ENCODE measurements around the gene MCUR1. TPM values are rescaled to one million over a fixed set of nuclear protein-coding genes. Genes with fewer than 3 reads are reported as not detected.

Gene MCUR1
- total and polyA plus RNA-seq, 9 of the 15 experiments (the other 6 are each of a cell fraction or from before 2014, with no cell fraction given) = 5.1 to 60.2 (median 41.4) TPM

DNA sequence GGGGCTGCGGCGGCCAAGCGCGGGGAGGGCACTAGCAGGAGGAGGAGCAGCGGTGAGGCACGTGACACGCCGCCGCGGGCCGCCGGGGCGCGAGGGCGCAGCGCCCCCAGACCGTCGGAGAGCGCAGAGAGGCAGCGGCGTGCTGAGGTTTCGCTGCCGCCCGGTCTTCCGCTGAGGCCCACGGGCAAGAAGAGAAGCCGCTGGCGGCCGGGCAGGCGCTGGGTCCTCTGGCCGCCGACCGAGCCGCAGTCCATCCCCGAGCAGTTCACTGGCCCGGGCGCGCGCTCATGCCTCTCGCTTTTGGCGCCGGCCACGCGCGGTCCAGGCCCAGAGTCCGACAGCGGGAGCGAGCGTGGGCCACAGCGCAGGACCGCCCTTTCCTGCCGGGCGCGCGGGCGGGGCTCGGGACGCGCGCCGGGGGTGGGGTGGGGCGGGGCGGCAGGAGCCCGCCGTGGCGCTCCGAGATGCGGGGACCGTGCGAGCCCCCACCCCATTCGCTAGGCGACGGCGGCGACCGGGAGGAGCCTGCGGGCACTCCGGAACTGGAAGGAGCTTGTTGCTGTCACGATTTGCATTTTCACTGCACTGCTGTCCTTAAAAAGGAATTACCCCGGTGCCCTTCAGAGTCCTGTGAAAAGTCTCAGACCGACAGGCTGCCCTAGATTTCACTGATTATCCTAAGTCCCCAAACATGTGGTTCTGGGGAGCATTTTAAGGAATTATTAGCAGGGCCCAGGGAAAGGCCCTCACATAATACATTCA lies at the start of gene MCUR1 (continued):
- TF ChIP-seq, protein P1, sequence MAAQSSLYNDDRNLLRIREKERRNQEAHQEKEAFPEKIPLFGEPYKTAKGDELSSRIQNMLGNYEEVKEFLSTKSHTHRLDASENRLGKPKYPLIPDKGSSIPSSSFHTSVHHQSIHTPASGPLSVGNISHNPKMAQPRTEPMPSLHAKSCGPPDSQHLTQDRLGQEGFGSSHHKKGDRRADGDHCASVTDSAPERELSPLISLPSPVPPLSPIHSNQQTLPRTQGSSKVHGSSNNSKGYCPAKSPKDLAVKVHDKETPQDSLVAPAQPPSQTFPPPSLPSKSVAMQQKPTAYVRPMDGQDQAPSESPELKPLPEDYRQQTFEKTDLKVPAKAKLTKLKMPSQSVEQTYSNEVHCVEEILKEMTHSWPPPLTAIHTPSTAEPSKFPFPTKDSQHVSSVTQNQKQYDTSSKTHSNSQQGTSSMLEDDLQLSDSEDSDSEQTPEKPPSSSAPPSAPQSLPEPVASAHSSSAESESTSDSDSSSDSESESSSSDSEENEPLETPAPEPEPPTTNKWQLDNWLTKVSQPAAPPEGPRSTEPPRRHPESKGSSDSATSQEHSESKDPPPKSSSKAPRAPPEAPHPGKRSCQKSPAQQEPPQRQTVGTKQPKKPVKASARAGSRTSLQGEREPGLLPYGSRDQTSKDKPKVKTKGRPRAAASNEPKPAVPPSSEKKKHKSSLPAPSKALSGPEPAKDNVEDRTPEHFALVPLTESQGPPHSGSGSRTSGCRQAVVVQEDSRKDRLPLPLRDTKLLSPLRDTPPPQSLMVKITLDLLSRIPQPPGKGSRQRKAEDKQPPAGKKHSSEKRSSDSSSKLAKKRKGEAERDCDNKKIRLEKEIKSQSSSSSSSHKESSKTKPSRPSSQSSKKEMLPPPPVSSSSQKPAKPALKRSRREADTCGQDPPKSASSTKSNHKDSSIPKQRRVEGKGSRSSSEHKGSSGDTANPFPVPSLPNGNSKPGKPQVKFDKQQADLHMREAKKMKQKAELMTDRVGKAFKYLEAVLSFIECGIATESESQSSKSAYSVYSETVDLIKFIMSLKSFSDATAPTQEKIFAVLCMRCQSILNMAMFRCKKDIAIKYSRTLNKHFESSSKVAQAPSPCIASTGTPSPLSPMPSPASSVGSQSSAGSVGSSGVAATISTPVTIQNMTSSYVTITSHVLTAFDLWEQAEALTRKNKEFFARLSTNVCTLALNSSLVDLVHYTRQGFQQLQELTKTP (IDR thresholded peaks at IDR 0.05; ENCODE audit: low read depth in 1 of 2, partially characterized antibody in 2 of 2) = peak in 1 of 2 experiments; percentile 59
- TF ChIP-seq, protein P2, sequence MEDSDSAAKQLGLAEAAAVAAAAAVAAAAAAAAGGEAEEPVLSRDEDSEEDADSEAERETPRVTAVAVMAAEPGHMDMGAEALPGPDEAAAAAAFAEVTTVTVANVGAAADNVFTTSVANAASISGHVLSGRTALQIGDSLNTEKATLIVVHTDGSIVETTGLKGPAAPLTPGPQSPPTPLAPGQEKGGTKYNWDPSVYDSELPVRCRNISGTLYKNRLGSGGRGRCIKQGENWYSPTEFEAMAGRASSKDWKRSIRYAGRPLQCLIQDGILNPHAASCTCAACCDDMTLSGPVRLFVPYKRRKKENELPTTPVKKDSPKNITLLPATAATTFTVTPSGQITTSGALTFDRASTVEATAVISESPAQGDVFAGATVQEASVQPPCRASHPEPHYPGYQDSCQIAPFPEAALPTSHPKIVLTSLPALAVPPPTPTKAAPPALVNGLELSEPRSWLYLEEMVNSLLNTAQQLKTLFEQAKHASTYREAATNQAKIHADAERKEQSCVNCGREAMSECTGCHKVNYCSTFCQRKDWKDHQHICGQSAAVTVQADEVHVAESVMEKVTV (CRISPR knock-in tag; IDR thresholded peaks at IDR 0.05) = no peak
- TF ChIP-seq ZNF583 (CRISPR knock-in tag; IDR thresholded peaks at IDR 0.05) = 0 out of 2 replicates have a peak, but pooled peaks have one; percentile 18
- TF ChIP-seq KDM4B (IDR thresholded peaks at IDR 0.05; ENCODE audit: borderline replicate concordance in 2 of 2, low read depth in 1 of 2) = peak in 1 of 2 experiments; percentile 76; a peak in 1 of 4 replicates
- no peak for TF ChIP-seq NFE2 (IDR thresholded peaks at IDR 0.05; ENCODE audit: low read depth)
- peak; percentile 55 for TF ChIP-seq GATA2 (CRISPR knock-in tag; IDR thresholded peaks at IDR 0.05)
- TF ChIP-seq ESRRA (IDR thresholded peaks at IDR 0.05; ENCODE audit: borderline replicate concordance, low read depth) = peak; percentile 52; the same call in 1 of the 2 replicates
- peak; percentile 59 for TF ChIP-seq PHF20 (IDR thresholded peaks at IDR 0.05; ENCODE audit: partially characterized antibody)
- TF ChIP-seq, protein P3, sequence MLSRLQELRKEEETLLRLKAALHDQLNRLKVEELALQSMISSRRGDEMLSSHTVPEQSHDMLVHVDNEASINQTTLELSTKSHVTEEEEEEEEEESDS (CRISPR knock-in tag; IDR thresholded peaks at IDR 0.05) = no peak
- TF ChIP-seq KAT8 (IDR thresholded peaks at IDR 0.05; ENCODE audit: low read depth) = no peak
- TF ChIP-seq, protein P4, sequence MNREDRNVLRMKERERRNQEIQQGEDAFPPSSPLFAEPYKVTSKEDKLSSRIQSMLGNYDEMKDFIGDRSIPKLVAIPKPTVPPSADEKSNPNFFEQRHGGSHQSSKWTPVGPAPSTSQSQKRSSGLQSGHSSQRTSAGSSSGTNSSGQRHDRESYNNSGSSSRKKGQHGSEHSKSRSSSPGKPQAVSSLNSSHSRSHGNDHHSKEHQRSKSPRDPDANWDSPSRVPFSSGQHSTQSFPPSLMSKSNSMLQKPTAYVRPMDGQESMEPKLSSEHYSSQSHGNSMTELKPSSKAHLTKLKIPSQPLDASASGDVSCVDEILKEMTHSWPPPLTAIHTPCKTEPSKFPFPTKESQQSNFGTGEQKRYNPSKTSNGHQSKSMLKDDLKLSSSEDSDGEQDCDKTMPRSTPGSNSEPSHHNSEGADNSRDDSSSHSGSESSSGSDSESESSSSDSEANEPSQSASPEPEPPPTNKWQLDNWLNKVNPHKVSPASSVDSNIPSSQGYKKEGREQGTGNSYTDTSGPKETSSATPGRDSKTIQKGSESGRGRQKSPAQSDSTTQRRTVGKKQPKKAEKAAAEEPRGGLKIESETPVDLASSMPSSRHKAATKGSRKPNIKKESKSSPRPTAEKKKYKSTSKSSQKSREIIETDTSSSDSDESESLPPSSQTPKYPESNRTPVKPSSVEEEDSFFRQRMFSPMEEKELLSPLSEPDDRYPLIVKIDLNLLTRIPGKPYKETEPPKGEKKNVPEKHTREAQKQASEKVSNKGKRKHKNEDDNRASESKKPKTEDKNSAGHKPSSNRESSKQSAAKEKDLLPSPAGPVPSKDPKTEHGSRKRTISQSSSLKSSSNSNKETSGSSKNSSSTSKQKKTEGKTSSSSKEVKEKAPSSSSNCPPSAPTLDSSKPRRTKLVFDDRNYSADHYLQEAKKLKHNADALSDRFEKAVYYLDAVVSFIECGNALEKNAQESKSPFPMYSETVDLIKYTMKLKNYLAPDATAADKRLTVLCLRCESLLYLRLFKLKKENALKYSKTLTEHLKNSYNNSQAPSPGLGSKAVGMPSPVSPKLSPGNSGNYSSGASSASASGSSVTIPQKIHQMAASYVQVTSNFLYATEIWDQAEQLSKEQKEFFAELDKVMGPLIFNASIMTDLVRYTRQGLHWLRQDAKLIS (CRISPR knock-in tag; IDR thresholded peaks at IDR 0.05) = peak; percentile 80; the same call in 1 of the 2 replicates
- no peak for TF ChIP-seq ZBTB26 (CRISPR knock-in tag; IDR thresholded peaks at IDR 0.05)
- no peak for TF ChIP-seq CREB5 (CRISPR knock-in tag; IDR thresholded peaks at IDR 0.05)
- no peak for TF ChIP-seq MIER1 (IDR thresholded peaks at IDR 0.05; ENCODE audit: low read depth)

Data from K562 (cell line).